ENCODE measurements around the gene CLCN6. TPM values are rescaled to one million over a fixed set of nuclear protein-coding genes. Genes with fewer than 3 reads are reported as not detected.

Gene CLCN6
- polyA plus RNA-seq, 3 donors from 2014 or later: 1.1 to 3.6 (median 1.5) TPM

GRCh38 chr1:11835441-11836225 lies 29.6 kb downstream of the CLCN6 start:
- Mint-ChIP-seq H3K4me3 (no peak overlapping the region), H3K9me3 (peaks cover 0 to 1% (median 0%) of the 10 kb centered on the region in 6 donors), H3K27ac (no peak overlapping the region), H3K4me1 (peaks cover 0 to 5% of the 10 kb centered on the region in 2 donors), H3K36me3 (peaks cover 5 to 32% (median 21%) of the 10 kb centered on the region in 3 donors), H3K27me3 (ENCODE audit: low read depth in 3 of 3) (peaks cover 0 to 1% (median 0%) of the 10 kb centered on the region in 3 donors)
- no peak for DNase-seq

DNA sequence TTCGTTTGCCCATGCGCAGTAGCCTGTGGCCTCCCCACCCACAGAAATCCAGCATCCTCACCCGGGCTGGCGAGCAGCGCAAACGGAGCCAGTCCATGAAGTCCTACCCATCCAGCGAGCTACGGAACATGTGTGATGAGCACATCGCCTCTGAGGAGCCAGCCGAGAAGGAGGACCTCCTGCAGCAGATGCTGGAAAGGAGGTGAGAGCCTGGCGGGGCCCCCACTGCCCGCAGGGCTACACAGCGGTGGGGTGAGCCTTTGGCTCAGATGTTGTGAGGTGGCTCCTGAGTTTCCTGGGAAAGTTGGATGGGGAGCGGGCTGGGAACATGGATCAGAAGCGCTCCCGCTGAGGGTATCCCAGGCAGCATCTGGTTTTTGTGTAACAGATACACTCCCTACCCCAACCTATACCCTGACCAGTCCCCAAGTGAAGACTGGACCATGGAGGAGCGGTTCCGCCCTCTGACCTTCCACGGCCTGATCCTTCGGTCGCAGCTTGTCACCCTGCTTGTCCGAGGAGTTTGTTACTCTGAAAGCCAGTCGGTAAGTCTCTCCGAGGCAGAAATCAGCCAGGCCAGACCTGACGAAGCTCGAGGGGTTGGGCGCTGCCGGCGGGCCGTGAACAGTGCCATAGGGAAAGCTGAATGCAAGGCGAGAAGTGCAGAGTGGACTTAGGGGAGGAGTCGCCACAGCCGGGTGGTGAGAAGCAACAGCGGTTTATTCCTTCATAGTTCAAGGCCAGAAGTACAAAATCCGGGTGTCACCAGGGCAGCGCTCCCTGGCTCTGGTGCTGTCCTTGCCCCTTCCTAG lies 31.2 kb downstream of the CLCN6 start:
- no peak overlapping the region for H3K4me3 Mint-ChIP-seq
- no peak for DNase-seq
- peaks cover 0 to 1% (median 0%) of the 10 kb centered on the region in 6 donors for H3K9me3 Mint-ChIP-seq
- H3K27me3 Mint-ChIP-seq (ENCODE audit: low read depth in 3 of 3): no peaks in the 10 kb centered on the region
- H3K27ac Mint-ChIP-seq: no peak overlapping the region
- peaks cover 2 to 5% of the 10 kb centered on the region in 2 donors for H3K4me1 Mint-ChIP-seq
- peaks cover 10 to 35% (median 26%) of the 10 kb centered on the region in 3 donors for H3K36me3 Mint-ChIP-seq

- Mint-ChIP-seq H3K4me1 (peaks cover 5% of the 10 kb centered on the region in 2 donors), H3K36me3 (peaks cover 10 to 42% (median 26%) of the 10 kb centered on the region in 3 donors), H3K27ac (no peak overlapping the region), H3K9me3 (peaks cover 0 to 1% (median 0%) of the 10 kb centered on the region in 6 donors), H3K4me3 (no peak overlapping the region), H3K27me3 (ENCODE audit: low read depth in 3 of 3) (no peaks in the 10 kb centered on the region)
- DNase-seq: no peak
Measured at GRCh38 chr1:11837767-11838348, 31.9 kb downstream of the CLCN6 start.

GRCh38 chr1:11838349-11839272 lies 32.6 kb downstream of the CLCN6 start:
- peaks cover 10 to 42% (median 23%) of the 10 kb centered on the region in 3 donors for H3K36me3 Mint-ChIP-seq
- H3K27ac Mint-ChIP-seq: no peak overlapping the region
- H3K27me3 Mint-ChIP-seq (ENCODE audit: low read depth in 3 of 3): no peaks in the 10 kb centered on the region
- H3K4me3 Mint-ChIP-seq: no peak overlapping the region
- peak; percentile 54 to 70 (median 63) for DNase-seq
- peaks cover 0 to 1% (median 0%) of the 10 kb centered on the region in 6 donors for H3K9me3 Mint-ChIP-seq
- H3K4me1 Mint-ChIP-seq: peaks cover 5% of the 10 kb centered on the region in 2 donors

DNA sequence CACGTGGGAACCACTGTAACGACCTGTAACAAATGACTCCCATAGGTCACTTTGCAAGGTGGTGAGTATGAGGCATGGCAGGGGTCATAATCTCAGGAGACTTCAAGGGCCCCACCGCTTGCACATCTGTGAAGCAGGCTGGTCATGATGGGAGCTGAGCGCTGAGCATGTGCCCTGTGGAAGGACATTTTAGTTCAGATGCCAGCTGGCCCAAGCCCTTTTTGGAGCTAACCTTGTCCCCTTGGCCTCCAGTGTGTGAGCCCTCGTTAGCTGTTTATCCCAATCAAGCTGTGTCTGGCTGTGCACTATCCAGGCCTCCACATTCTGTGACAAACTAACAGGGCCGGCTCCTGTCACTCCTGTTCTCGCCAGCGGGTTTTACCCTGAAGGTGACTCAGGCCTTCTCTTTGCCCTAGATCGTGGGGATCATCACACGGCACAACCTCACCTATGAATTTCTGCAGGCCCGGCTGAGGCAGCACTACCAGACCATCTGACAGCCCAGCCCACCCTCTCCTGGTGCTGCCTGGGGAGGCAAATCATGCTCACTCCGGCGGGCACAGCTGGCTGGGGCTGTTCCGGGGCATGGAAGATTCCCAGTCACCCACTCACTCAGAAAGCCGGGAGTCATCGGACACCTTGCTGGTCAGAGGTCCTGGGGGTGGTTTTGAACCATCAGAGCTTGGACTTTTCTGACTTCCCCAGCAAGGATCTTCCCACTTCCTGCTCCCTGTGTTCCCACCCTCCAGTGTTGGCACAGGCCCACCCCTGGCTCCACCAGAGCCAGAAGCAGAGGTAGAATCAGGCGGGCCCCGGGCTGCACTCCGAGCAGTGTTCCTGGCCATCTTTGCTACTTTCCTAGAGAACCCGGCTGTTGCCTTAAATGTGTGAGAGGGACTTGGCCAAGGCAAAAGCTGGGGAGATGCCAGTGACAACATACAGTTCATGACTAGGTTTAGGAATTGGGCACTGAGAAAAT lies 34.0 kb downstream of the CLCN6 start:
- H3K36me3 Mint-ChIP-seq: peaks cover 10 to 39% (median 24%) of the 10 kb centered on the region in 3 donors
- peaks cover 0 to 1% (median 0%) of the 10 kb centered on the region in 6 donors for H3K9me3 Mint-ChIP-seq
- H3K4me1 Mint-ChIP-seq: peaks cover 5 to 7% of the 10 kb centered on the region in 2 donors
- no peak overlapping the region for H3K27ac Mint-ChIP-seq
- no peak for DNase-seq
- H3K4me3 Mint-ChIP-seq: no peak overlapping the region
- H3K27me3 Mint-ChIP-seq (ENCODE audit: low read depth in 3 of 3): no peaks in the 10 kb centered on the region

- Mint-ChIP-seq H3K36me3 (peaks cover 11 to 37% (median 23%) of the 10 kb centered on the region in 3 donors), H3K27me3 (ENCODE audit: low read depth in 3 of 3) (no peaks in the 10 kb centered on the region), H3K4me3 (no peak overlapping the region), H3K27ac (no peak overlapping the region), H3K9me3 (peaks cover 0 to 1% (median 0%) of the 10 kb centered on the region in 6 donors), H3K4me1 (peaks cover 5 to 7% of the 10 kb centered on the region in 2 donors)
- DNase-seq: no peak
Measured at GRCh38 chr1:11841245-11842153, 35.5 kb downstream of the CLCN6 start.

DNA sequence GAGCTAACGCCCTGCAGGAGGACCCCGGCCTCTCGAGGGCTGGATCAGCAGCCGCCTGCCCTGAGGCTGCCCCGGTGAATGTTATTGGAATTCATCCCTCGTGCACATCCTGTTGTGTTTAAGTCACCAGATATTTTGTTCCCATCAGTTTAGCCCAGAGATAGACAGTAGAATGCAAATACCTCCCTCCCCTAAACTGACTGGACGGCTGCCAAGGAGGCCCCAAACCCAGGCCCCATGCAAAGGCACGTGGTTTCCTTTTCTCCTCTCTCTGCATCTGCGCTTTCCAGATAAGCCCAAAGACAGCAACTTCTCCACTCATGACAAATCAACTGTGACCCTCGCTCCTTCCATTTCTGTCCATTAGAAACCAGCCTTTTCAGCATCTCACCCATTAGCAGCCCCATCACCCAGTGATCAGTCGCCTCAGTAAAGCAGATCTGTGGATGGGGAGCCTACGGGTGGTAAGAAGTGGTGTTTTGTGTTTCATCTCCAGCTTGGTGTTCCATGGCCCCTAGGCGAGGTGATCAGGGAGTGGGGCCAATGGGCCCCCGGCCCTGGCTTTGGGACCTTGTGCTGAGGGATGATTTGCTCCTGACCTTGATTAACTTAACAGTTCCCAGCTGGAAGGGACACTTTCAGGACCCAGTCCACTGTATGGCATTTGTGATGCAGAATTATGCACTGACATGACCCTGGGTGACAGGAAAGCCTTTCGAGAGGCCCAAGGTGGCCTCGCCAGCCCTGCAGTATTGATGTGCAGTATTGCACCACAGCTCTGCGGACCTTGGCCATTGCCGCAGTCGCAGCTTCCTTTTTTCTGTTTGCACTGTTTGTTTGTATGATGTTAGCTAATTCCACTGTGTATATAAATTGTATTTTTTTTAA lies 36.4 kb downstream of the CLCN6 start:
- DNase-seq: no peak
- peaks cover 5 to 7% of the 10 kb centered on the region in 2 donors for H3K4me1 Mint-ChIP-seq
- H3K4me3 Mint-ChIP-seq: no peak overlapping the region
- H3K9me3 Mint-ChIP-seq: peaks cover 0 to 1% (median 0%) of the 10 kb centered on the region in 6 donors
- H3K27me3 Mint-ChIP-seq (ENCODE audit: low read depth in 3 of 3): no peaks in the 10 kb centered on the region
- H3K36me3 Mint-ChIP-seq: peaks cover 11 to 36% (median 23%) of the 10 kb centered on the region in 3 donors
- no peak overlapping the region for H3K27ac Mint-ChIP-seq

- no peak overlapping the region for H3K27ac Mint-ChIP-seq
- H3K27me3 Mint-ChIP-seq (ENCODE audit: low read depth in 3 of 3): no peaks in the 10 kb centered on the region
- peak in 1 of 3 donors; percentile 11 for DNase-seq
- H3K4me1 Mint-ChIP-seq: peaks cover 0 to 7% of the 10 kb centered on the region in 2 donors
- H3K9me3 Mint-ChIP-seq: no peaks in the 10 kb centered on the region
- H3K36me3 Mint-ChIP-seq: peaks cover 8 to 24% (median 17%) of the 10 kb centered on the region in 3 donors
- H3K4me3 Mint-ChIP-seq: no peak overlapping the region
Measured at GRCh38 chr1:11845641-11846335, 39.8 kb downstream of the CLCN6 start.

GRCh38 chr1:11847667-11848372 lies 41.8 kb downstream of the CLCN6 start, which contains the start of gene NPPA:
TSS of gene NPPA (minus strand) at chr1:11847783. CDS start at chr1:11847684, 99 bp downstream.
- no peaks in the 10 kb centered on the region for H3K9me3 Mint-ChIP-seq
- no peak within 1 kb of the TSS for H3K27ac Mint-ChIP-seq
- H3K36me3 Mint-ChIP-seq: peaks cover 4 to 12% (median 9%) of the 10 kb centered on the region in 3 donors
- peaks cover 0 to 2% of the 10 kb centered on the region in 2 donors for H3K4me1 Mint-ChIP-seq
- peaks cover 0 to 1% (median under 1%) of the 10 kb centered on the region in 3 donors for H3K27me3 Mint-ChIP-seq (ENCODE audit: low read depth in 3 of 3)
- no peak for DNase-seq
- H3K4me3 Mint-ChIP-seq: no peak within 1 kb of the TSS

DNA sequence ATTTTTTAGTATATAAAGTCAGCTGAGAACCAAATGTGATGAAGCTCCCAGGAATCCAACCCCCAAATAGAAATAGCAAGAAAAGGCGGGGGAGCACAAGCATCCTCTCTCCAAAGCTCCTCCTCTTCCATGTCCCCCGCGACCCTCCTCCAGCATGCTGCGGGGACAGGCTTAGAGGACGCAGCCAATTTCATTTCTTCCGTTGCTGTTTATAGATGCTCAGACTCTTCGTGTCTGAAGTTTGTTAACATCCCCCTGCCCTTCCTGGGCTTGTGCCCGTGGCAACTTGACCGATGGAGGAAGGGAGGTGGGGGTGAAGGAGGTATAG lies 42.3 kb downstream of the CLCN6 start:
- peaks cover 4 to 12% (median 9%) of the 10 kb centered on the region in 3 donors for H3K36me3 Mint-ChIP-seq
- no peak overlapping the region for H3K4me3 Mint-ChIP-seq
- DNase-seq: no peak
- H3K27me3 Mint-ChIP-seq (ENCODE audit: low read depth in 3 of 3): peaks cover 0 to 3% (median 1%) of the 10 kb centered on the region in 3 donors
- peaks cover 0 to 2% of the 10 kb centered on the region in 2 donors for H3K4me1 Mint-ChIP-seq
- H3K9me3 Mint-ChIP-seq: no peaks in the 10 kb centered on the region
- H3K27ac Mint-ChIP-seq: no peak overlapping the region

Measured in immature natural killer cell (primary cell).